Lung (tissue), 12 donors: ENCODE data around the gene P2RX4. TPM values are rescaled to one million over a fixed set of nuclear protein-coding genes. Genes with fewer than 3 reads are reported as not detected.

Experiments used
- ATAC-seq: fragments of 200-7000 bp; cut with Tn5 transposase; one replicate; pipeline ENCODE4 v1.9.1; 2020; ENCODE audit warnings: moderate number of reproducible peaks; ENCODE audit not compliant: insufficient read depth, low FRiP score
- DNase-seq, 3 donors: peaks; one replicate each; pipeline ENCODE4 v3.0.0-alpha.2; 2013 to 2017
- H3K27ac ChIP-seq, 2 donors: one replicate each; pipeline ENCODE4 v1.5.1; 2013; ENCODE audit warnings: mild to moderate bottlenecking in 2 of 2, moderate library complexity in 2 of 2, control low read depth in 1 of 2, inconsistent platforms in 1 of 2, low read depth in 1 of 2, low read length in 1 of 2
- H3K27me3 ChIP-seq, 3 donors: one replicate each; pipeline ENCODE4 v1.5.1; 2013; ENCODE audit warnings: low read length in 2 of 3; ENCODE audit not compliant: control insufficient read depth in 3 of 3, insufficient read depth in 3 of 3
- H3K36me3 ChIP-seq, 4 donors: one replicate each; pipeline ENCODE4 v1.5.1; 2013; ENCODE audit warnings: low read length in 4 of 4, mild to moderate bottlenecking in 1 of 4, moderate library complexity in 1 of 4; ENCODE audit not compliant: control insufficient read depth in 4 of 4, insufficient read depth in 4 of 4
- H3K4me1 ChIP-seq, 5 donors: one replicate each; pipeline ENCODE4 v1.5.1; 2013; ENCODE audit warnings: low read length in 5 of 5, mild to moderate bottlenecking in 2 of 5, moderate library complexity in 1 of 5; ENCODE audit not compliant: control insufficient read depth in 5 of 5, insufficient read depth in 5 of 5
- H3K4me3 ChIP-seq: one replicate; pipeline ENCODE4 v1.5.1; 2013; ENCODE audit warnings: mild to moderate bottlenecking, control low read depth, moderate library complexity
- H3K9ac ChIP-seq, 2 donors: one replicate each; pipeline ENCODE4 v1.5.1; 2013; ENCODE audit warnings: low read length in 2 of 2, control low read depth in 1 of 2; ENCODE audit not compliant: insufficient read depth in 1 of 2
- H3K9me3 ChIP-seq, 4 donors: one replicate each; pipeline ENCODE4 v1.5.1; 2013; ENCODE audit warnings: low read length in 3 of 4, mild to moderate bottlenecking in 1 of 4, moderate library complexity in 1 of 4; ENCODE audit not compliant: control insufficient read depth in 4 of 4, insufficient read depth in 3 of 4
- WGBS, 2 donors: extraction: QIAGEN DNeasy Blood & Tissue Kit; methylation state at CpG; one replicate each; pipeline ENCODE4 v1.1.7; 2013; 5-methylcytosine and 5-hydroxymethylcytosine counted together
- polyA plus RNA-seq, 2 donors: library from polyadenylated mRNA; stranded (reverse); fragments of 200-250 nt; gene quantifications; one replicate each; pipeline ENCODE4 v1.2.1, GENCODE V29; 2013
- total RNA-seq, 2 donors: library from RNA; depleted of rRNA in 1 of 2; stranded (reverse); fragments of >200 nt in 1 of 2; gene quantifications; one replicate each; pipeline ENCODE4 v1.2.1, GENCODE V29; 2014 to 2021
- TF ChIP-seq, protein P1 (sequence below): IDR thresholded peaks from 2 replicates; pipeline ENCODE4 v1.5.1; 2012; ENCODE audit warnings: mild to moderate bottlenecking; ENCODE audit errors: control extremely low read depth, extremely low read depth
- donor health status: control.
- donor health status: control.
- donor health status: Bipolar disorder and iron deficiency.
- donor health status: healthy.
- donor health status: DM: yes; HTN: yes; CAD: no.

Gene P2RX4
- total and polyA plus RNA-seq, 4 donors, result 29.5 to 60.4 (median 46.4) TPM

DNA sequence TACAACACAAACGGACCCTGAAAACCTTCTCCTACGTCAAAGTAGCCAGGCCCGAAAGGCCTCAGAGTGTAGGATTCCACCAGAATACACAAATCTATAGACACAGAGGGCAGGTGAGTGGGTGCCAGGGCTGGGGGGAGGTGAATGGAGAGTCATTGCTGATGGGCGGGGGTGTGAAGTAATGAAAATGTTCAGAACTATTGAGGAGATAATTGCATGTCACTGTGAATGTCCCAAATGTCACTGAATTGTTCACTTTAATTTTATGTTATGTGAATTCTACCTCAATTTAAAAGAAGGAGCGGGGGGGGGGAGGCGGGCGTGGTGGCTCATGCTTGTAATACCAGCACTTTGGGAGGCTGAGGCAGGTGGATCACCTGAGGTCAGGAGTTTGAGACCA lies 36.0 kb downstream of the P2RX4 start:
- 89 to 90% methylated on average over 7 of the region's 7 CpGs for WGBS, 2 donors
- Histone ChIP-seq H3K9ac (no peak overlapping the region), H3K4me1 (peaks cover 0 to 6% (median 0%) of the 10 kb centered on the region in 5 donors), H3K27ac (no peak overlapping the region), H3K27me3 (no peaks in the 10 kb centered on the region), H3K36me3 (peaks cover 7 to 54% (median 26%) of the 10 kb centered on the region in 4 donors), H3K9me3 (no peaks in the 10 kb centered on the region), H3K4me3 (no peak overlapping the region)
- no peak for ATAC-seq
- no peak for DNase-seq
- TF ChIP-seq, protein P1, sequence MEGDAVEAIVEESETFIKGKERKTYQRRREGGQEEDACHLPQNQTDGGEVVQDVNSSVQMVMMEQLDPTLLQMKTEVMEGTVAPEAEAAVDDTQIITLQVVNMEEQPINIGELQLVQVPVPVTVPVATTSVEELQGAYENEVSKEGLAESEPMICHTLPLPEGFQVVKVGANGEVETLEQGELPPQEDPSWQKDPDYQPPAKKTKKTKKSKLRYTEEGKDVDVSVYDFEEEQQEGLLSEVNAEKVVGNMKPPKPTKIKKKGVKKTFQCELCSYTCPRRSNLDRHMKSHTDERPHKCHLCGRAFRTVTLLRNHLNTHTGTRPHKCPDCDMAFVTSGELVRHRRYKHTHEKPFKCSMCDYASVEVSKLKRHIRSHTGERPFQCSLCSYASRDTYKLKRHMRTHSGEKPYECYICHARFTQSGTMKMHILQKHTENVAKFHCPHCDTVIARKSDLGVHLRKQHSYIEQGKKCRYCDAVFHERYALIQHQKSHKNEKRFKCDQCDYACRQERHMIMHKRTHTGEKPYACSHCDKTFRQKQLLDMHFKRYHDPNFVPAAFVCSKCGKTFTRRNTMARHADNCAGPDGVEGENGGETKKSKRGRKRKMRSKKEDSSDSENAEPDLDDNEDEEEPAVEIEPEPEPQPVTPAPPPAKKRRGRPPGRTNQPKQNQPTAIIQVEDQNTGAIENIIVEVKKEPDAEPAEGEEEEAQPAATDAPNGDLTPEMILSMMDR, result no peak

DNA sequence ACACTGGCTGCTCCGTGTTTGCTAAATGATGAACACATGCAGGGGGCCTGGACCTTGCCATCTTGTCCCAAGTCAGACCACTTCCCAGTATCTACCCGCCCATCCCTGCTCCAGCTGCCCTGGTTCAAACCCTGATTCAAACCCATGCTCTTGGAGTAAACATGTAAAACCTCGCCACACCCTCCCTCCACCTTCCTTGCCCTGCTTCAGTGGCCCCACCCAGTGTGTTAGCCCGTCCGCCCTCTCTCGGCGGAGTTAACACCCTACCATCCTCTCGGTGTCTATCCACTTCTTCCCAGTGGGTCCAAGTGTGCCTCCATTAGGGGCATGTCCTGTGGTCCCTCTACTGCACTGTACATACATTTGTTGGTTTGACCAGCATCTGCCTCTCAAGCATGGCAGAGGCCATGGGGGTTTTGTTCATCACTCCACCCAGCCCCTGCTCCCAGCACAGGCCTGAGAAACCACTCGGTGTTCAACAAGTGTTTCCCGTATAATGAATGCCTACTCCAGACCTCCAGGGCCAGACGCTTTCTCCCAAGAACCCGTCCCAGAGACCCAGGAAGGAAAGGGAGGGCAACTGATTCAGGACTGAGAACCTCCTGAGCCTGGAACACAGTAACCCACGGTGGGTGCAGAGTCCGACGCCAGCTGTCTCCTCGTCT lies 37.1 kb downstream of the P2RX4 start:
- Histone ChIP-seq H3K4me1 (no peaks in the 10 kb centered on the region), H3K4me3 (no peak overlapping the region), H3K27me3 (no peaks in the 10 kb centered on the region), H3K9me3 (no peaks in the 10 kb centered on the region), H3K36me3 (peaks cover 7 to 55% (median 26%) of the 10 kb centered on the region in 4 donors), H3K9ac (no peak overlapping the region), H3K27ac (no peak overlapping the region)
- 94 to 96% methylated on average over 16 of the region's 16 CpGs for WGBS, 2 donors
- DNase-seq (no peak), ATAC-seq (no peak)
- TF ChIP-seq, protein P1, result no peak

DNA sequence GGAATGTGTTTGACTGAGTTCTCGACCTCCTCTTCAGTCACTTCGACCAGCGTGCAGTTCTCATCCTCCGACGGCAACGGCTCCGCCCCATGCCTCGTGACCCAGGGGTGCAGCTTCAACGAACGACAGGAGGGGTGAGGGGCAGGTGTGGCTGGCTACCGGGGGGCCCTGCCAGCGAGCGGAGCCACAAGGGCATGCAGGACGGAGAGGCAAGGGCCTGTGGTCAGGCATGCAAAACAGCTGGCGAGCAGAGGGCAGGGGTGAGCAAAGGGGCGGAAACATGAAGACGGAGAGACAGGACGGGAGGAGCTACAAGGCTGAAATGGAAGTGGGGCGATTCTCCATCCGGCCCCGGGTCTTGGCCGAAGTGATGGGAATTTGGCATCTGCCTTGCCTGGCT lies 38.7 kb downstream of the P2RX4 start:
- Histone ChIP-seq H3K4me3 (no peak overlapping the region), H3K36me3 (peaks cover 12 to 67% (median 31%) of the 10 kb centered on the region in 4 donors), H3K9me3 (no peaks in the 10 kb centered on the region), H3K27ac (no peak overlapping the region), H3K27me3 (no peaks in the 10 kb centered on the region), H3K9ac (no peak overlapping the region), H3K4me1 (no peaks in the 10 kb centered on the region)
- TF ChIP-seq, protein P1, result no peak
- ATAC-seq (no peak), DNase-seq (no peak)
- WGBS, 2 donors, result 91 to 94% methylated on average over 22 of the region's 22 CpGs

DNA sequence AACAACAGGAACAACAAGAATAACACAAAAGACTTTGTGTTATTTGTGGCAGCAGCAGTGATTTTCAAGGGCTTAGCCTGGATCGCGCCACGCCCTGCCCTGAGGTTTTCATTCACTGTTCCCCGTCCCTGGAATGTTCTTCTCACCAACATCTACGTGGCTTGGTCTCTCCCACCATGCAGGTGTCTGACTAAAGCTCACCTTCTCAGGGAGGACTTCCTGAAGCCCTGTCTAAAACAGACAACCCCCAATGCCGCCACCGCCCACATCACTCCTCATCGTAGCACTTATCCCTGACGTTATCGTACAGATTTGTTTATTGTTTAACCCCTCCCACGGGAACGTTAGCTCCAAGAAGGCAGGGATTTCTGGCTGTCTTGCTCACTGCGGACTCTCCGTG lies 40.4 kb downstream of the P2RX4 start:
- H3K27ac ChIP-seq, result no peak overlapping the region
- peaks cover 12 to 55% (median 36%) of the 10 kb centered on the region in 4 donors for H3K36me3 ChIP-seq

More for the DNA sequence above, 40.4 kb downstream of the P2RX4 start:
- ATAC-seq, result no peak
- no peak overlapping the region for H3K9ac ChIP-seq
- DNase-seq, result no peak
- no peaks in the 10 kb centered on the region for H3K4me1 ChIP-seq
- no peak overlapping the region for H3K4me3 ChIP-seq
- 79 to 85% methylated on average over 14 of the region's 14 CpGs for WGBS, 2 donors
- no peaks in the 10 kb centered on the region for H3K27me3 ChIP-seq
- TF ChIP-seq, protein P1, result no peak
- no peaks in the 10 kb centered on the region for H3K9me3 ChIP-seq
